ENCODE data around the gene KRT38. TPM values are rescaled to one million over a fixed set of nuclear protein-coding genes. Genes with fewer than 3 reads are reported as not detected.

Gene KRT38
- total RNA-seq, 1 experiment from 2014 or later, result not detected

- no peak overlapping the region for H3K27ac Mint-ChIP-seq (ENCODE audit: unreplicated experiment)
- CTCF ChIA-PET, result no interaction called here
- no peaks in the 10 kb centered on the region for H3K36me3 Mint-ChIP-seq (ENCODE audit: insufficient read depth, unreplicated experiment)
- H3K9me3 Mint-ChIP-seq (ENCODE audit: low read depth, unreplicated experiment), result no peaks in the 10 kb centered on the region
- TF ChIP-seq CTCF (IDR thresholded peaks at IDR 0.05; ENCODE audit: unreplicated experiment), result no peak
- H3K27me3 Mint-ChIP-seq (ENCODE audit: unreplicated experiment), result no peaks in the 10 kb centered on the region
- intact Hi-C loops (cut with micrococcal nuclease; ENCODE audit: unreplicated experiment), result no loop called here
- no peak overlapping the region for H3K4me3 Mint-ChIP-seq (ENCODE audit: low read depth, unreplicated experiment)
- BruUV-seq (replicated peaks), result no TSS peak
- H3K4me1 Mint-ChIP-seq (ENCODE audit: low read depth, unreplicated experiment), result peaks cover 32% of the 10 kb centered on the region
- DNase-seq, result no peak
Observed at GRCh38 chr17:41394254-41394996, 46.4 kb downstream of the KRT38 start.

- Mint-ChIP-seq H3K27me3 (ENCODE audit: unreplicated experiment) (no peaks in the 10 kb centered on the region), H3K27ac (ENCODE audit: unreplicated experiment) (no peak overlapping the region), H3K9me3 (ENCODE audit: low read depth, unreplicated experiment) (no peaks in the 10 kb centered on the region), H3K4me1 (ENCODE audit: low read depth, unreplicated experiment) (peaks cover 26% of the 10 kb centered on the region), H3K36me3 (ENCODE audit: insufficient read depth, unreplicated experiment) (no peaks in the 10 kb centered on the region), H3K4me3 (ENCODE audit: low read depth, unreplicated experiment) (no peak overlapping the region)
- DNase-seq, result no peak
- no TSS peak for BruUV-seq (replicated peaks)
- no peak for TF ChIP-seq CTCF (IDR thresholded peaks at IDR 0.05; ENCODE audit: unreplicated experiment)
- CTCF ChIA-PET, result interaction anchor here (1.2 kb wide), 1 partner anchor 11 kb away, joined by 6 read pairs; no protein-coding TSS in a partner anchor
- intact Hi-C loops (cut with micrococcal nuclease; ENCODE audit: unreplicated experiment), result no loop called here
Observed at GRCh38 chr17:41393826-41394225, 47.0 kb downstream of the KRT38 start.

GRCh38 chr17:41393294-41393693 is 47.5 kb downstream of the KRT38 start:
- no peak overlapping the region for H3K27ac Mint-ChIP-seq (ENCODE audit: unreplicated experiment)
- H3K36me3 Mint-ChIP-seq (ENCODE audit: insufficient read depth, unreplicated experiment), result no peaks in the 10 kb centered on the region
- H3K9me3 Mint-ChIP-seq (ENCODE audit: low read depth, unreplicated experiment), result no peaks in the 10 kb centered on the region
- BruUV-seq (replicated peaks), result no TSS peak
- CTCF ChIA-PET, result interaction anchor here (1.2 kb wide), 1 partner anchor 11 kb away, joined by 6 read pairs; no protein-coding TSS in a partner anchor
- intact Hi-C loops (cut with micrococcal nuclease; ENCODE audit: unreplicated experiment), result no loop called here
- DNase-seq, result no peak
- no peak for TF ChIP-seq CTCF (IDR thresholded peaks at IDR 0.05; ENCODE audit: unreplicated experiment)
- no peak overlapping the region for H3K4me3 Mint-ChIP-seq (ENCODE audit: low read depth, unreplicated experiment)
- no peaks in the 10 kb centered on the region for H3K27me3 Mint-ChIP-seq (ENCODE audit: unreplicated experiment)
- peaks cover 26% of the 10 kb centered on the region for H3K4me1 Mint-ChIP-seq (ENCODE audit: low read depth, unreplicated experiment)

- BruUV-seq (replicated peaks), result no TSS peak
- no peak overlapping the region for H3K4me3 Mint-ChIP-seq (ENCODE audit: low read depth, unreplicated experiment)
- CTCF ChIA-PET, result no interaction called here
Observed at GRCh38 chr17:41392278-41392677, 48.5 kb downstream of the KRT38 start.

More at GRCh38 chr17:41392278-41392677, 48.5 kb downstream of the KRT38 start:
- Mint-ChIP-seq H3K27ac (ENCODE audit: unreplicated experiment) (no peak overlapping the region), H3K36me3 (ENCODE audit: insufficient read depth, unreplicated experiment) (no peaks in the 10 kb centered on the region), H3K9me3 (ENCODE audit: low read depth, unreplicated experiment) (no peaks in the 10 kb centered on the region), H3K4me1 (ENCODE audit: low read depth, unreplicated experiment) (peaks cover 26% of the 10 kb centered on the region), H3K27me3 (ENCODE audit: unreplicated experiment) (no peaks in the 10 kb centered on the region)
- intact Hi-C loops (cut with micrococcal nuclease; ENCODE audit: unreplicated experiment), result no loop called here
- DNase-seq, result no peak
- no peak for TF ChIP-seq CTCF (IDR thresholded peaks at IDR 0.05; ENCODE audit: unreplicated experiment)
